Ishikawa (cell line): Measurements from ENCODE around the gene SEMA4A.

Source experiments
- CEBPB ChIP-seq: IDR thresholded peaks from 2 replicates; pipeline ENCODE4 v1.6.1; 2012
- CREB1 ChIP-seq: IDR thresholded peaks from 2 replicates; pipeline ENCODE4 v1.6.1; 2012; ENCODE audit warnings: low read depth
- EGR1 ChIP-seq: IDR thresholded peaks from 2 replicates; pipeline ENCODE4 v1.6.1; 2012
- EP300 ChIP-seq: IDR thresholded peaks from 2 replicates; pipeline ENCODE4 v1.6.1; 2012; ENCODE audit warnings: borderline replicate concordance
- FOXM1 ChIP-seq: IDR thresholded peaks from 2 replicates; pipeline ENCODE4 v1.6.1; 2012; ENCODE audit warnings: low read depth, borderline replicate concordance
- NFIC ChIP-seq: IDR thresholded peaks from 2 replicates; pipeline ENCODE4 v1.6.1; 2012
- RAD21 ChIP-seq: IDR thresholded peaks from 2 replicates; pipeline ENCODE4 v1.6.1; 2012; ENCODE audit warnings: low read depth
- TAF1 ChIP-seq: IDR thresholded peaks from 2 replicates; pipeline ENCODE4 v1.6.1; 2012; ENCODE audit warnings: low read depth, mild to moderate bottlenecking
- TCF12 ChIP-seq: IDR thresholded peaks from 2 replicates; pipeline ENCODE4 v1.6.1; 2012; ENCODE audit warnings: low read depth
- TEAD4 ChIP-seq: IDR thresholded peaks from 2 replicates; pipeline ENCODE4 v1.6.1; 2012
- YY1 ChIP-seq: IDR thresholded peaks from 2 replicates; pipeline ENCODE4 v1.6.1; 2012; ENCODE audit warnings: low read depth
- ZBTB7A ChIP-seq: IDR thresholded peaks from 2 replicates; pipeline ENCODE4 v1.6.1; 2012; ENCODE audit warnings: low read depth
- TF ChIP-seq, protein P1 (sequence below): IDR thresholded peaks from 2 replicates; pipeline ENCODE4 v1.6.1; 2012
- TF ChIP-seq, protein P2 (sequence below): IDR thresholded peaks from 2 replicates; pipeline ENCODE4 v1.6.1; 2012; ENCODE audit warnings: low read depth, mild to moderate bottlenecking
- TF ChIP-seq, protein P3 (sequence below): IDR thresholded peaks from 2 replicates; pipeline ENCODE4 v1.6.1; 2012

Gene SEMA4A

DNA sequence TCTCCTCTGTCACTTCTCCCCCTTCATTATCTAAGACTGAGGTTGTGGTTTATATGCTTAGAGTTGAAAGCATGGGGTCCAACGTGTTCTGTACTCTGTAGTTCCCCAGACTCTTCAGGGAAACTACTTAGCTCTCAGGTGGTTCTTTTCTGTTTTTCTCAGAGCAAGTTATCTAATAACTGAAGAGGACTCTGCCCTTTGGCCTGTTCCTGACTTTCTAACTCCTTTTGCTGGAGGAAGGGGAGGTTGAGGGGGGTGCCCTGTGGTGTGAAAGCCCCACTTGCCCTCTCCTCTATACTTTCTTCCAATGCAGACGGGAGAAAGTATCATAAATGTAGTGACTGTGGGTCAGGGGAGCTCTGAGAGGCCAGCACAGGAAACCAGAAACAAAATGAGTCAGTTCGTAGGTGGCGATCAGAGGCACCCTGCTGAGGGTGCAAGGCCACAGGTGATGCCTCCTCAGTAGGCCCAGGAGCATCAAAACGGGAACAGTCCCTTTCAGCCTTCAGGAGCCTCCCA is 45.5 kb downstream of the SEMA4A start:
- TF ChIP-seq YY1 (no peak), ZBTB7A (no peak), TCF12 (no peak), NFIC (no peak), TAF1 (no peak), EGR1 (no peak), EP300 (no peak)
- TF ChIP-seq, protein P1, sequence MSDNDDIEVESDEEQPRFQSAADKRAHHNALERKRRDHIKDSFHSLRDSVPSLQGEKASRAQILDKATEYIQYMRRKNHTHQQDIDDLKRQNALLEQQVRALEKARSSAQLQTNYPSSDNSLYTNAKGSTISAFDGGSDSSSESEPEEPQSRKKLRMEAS, result no peak
- TF ChIP-seq, protein P2, sequence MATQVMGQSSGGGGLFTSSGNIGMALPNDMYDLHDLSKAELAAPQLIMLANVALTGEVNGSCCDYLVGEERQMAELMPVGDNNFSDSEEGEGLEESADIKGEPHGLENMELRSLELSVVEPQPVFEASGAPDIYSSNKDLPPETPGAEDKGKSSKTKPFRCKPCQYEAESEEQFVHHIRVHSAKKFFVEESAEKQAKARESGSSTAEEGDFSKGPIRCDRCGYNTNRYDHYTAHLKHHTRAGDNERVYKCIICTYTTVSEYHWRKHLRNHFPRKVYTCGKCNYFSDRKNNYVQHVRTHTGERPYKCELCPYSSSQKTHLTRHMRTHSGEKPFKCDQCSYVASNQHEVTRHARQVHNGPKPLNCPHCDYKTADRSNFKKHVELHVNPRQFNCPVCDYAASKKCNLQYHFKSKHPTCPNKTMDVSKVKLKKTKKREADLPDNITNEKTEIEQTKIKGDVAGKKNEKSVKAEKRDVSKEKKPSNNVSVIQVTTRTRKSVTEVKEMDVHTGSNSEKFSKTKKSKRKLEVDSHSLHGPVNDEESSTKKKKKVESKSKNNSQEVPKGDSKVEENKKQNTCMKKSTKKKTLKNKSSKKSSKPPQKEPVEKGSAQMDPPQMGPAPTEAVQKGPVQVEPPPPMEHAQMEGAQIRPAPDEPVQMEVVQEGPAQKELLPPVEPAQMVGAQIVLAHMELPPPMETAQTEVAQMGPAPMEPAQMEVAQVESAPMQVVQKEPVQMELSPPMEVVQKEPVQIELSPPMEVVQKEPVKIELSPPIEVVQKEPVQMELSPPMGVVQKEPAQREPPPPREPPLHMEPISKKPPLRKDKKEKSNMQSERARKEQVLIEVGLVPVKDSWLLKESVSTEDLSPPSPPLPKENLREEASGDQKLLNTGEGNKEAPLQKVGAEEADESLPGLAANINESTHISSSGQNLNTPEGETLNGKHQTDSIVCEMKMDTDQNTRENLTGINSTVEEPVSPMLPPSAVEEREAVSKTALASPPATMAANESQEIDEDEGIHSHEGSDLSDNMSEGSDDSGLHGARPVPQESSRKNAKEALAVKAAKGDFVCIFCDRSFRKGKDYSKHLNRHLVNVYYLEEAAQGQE, result no peak
- TF ChIP-seq, protein P3, sequence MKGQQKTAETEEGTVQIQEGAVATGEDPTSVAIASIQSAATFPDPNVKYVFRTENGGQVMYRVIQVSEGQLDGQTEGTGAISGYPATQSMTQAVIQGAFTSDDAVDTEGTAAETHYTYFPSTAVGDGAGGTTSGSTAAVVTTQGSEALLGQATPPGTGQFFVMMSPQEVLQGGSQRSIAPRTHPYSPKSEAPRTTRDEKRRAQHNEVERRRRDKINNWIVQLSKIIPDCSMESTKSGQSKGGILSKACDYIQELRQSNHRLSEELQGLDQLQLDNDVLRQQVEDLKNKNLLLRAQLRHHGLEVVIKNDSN, result no peak

DNA sequence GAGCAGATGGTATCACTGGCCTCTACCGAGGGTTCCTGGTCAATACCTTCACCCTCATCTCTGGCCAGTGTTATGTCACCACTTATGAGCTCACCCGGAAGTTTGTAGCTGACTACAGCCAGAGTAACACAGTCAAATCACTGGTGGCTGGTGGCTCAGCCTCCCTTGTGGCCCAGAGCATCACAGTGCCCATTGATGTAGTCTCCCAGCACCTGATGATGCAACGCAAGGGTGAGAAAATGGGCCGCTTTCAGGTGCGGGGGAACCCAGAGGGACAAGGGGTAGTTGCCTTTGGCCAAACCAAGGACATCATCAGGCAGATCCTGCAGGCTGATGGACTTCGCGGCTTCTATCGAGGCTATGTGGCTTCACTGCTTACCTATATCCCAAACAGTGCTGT is 46.7 kb downstream of the SEMA4A start:
- TF ChIP-seq TEAD4 (no peak), TAF1 (no peak), YY1 (no peak), NFIC (no peak), CREB1 (no peak), RAD21 (no peak), EGR1 (no peak), EP300 (no peak), CEBPB (no peak), FOXM1 (no peak), TCF12 (no peak), ZBTB7A (no peak)
- TF ChIP-seq, protein P2, result no peak
- TF ChIP-seq, protein P1, result no peak

DNA sequence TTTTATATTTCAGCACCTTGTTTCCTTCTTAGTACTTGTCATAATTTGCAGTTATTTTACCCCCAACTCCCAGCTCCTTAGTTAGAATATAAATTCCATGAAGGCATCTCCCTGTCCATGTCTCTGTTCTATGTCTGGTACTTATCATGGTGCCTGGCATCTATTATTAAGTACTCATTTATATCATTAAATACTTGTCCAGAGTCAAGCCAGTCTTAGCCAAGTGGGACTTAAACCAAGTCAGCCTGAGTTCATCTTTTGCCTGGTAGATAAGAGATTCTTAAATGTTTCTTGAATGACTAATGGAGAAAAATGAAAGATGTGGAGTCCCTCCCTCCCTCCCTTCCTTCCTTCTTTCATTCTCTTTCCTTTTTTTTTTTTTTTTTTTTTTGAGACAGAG is 49.9 kb downstream of the SEMA4A start:
- no peak for TF ChIP-seq RAD21
- TF ChIP-seq, protein P3, result no peak
- TF ChIP-seq NFIC, result no peak
- TF ChIP-seq EGR1, result no peak
- no peak for TF ChIP-seq TEAD4
- TF ChIP-seq YY1, result no peak
- no peak for TF ChIP-seq CREB1
- no peak for TF ChIP-seq ZBTB7A
- TF ChIP-seq CEBPB, result no peak
- no peak for TF ChIP-seq EP300
- TF ChIP-seq, protein P2, result no peak

DNA sequence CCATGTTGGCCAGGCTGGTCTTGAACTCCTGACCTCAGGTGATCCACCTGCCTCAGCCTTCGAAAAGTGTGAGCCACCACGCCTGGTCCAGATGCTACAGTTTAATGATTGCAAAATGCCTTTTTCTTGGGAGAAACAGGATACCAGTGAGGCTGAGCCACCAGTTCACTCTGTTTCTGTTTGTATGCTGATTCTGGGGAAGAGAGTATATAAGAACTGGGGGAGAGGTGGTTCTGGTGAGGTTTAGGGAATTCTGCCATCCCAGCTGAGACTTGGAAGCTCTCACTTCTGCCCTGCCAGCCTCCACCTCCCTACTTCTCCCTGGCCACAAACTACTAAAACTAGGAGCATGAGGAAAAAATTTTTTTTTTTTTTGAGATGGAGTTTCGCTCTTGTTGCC is 51.3 kb downstream of the SEMA4A start:
- TF ChIP-seq, protein P2, result no peak
- TF ChIP-seq CEBPB, result no peak
- no peak for TF ChIP-seq CREB1
- no peak for TF ChIP-seq YY1
- TF ChIP-seq, protein P1, result no peak
- TF ChIP-seq TEAD4, result no peak
- no peak for TF ChIP-seq EP300
- no peak for TF ChIP-seq RAD21
- TF ChIP-seq EGR1, result no peak
- TF ChIP-seq NFIC, result no peak
- TF ChIP-seq TCF12, result no peak
